CD4-positive, alpha-beta T cell treated with Interleukin-12 subunit alpha and Interleukin-12 subunit beta, for 1 hour (primary cell): Measurements from ENCODE around the gene SLC43A1.

Source experiments
- DNase-seq: peaks from one replicate; pipeline ENCODE4 v3.0.0-alpha.2; 2020

SLC43A1 gene

DNA sequence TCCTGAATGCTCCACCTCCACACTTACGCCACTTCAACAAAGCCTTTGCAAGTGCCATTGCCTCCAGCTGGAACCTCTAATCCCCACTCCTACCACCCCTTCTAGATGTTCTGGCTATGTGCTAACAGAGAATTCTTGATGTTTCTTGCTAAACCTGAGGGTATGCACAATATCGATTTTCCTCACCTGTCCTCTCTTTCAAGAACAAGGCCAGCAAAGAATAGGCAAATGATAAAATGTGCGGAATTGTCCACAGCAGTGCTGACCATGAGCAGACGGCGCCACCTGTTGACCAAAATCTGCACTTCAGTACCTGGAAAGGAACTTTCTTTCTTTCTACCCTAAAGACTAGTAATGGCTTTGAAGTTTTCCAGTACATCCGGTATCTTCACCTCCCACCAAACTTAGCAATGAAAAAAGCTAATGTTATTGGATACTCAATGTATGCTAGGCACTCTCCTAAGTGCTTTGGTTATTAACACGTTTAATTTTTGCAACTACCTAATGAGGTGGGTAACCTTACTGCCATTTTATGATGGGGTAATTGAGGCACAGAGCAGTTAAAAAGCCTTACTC lies 11.6 kb upstream of the SLC43A1 start:
- DNase-seq = peak; percentile 74

DNA sequence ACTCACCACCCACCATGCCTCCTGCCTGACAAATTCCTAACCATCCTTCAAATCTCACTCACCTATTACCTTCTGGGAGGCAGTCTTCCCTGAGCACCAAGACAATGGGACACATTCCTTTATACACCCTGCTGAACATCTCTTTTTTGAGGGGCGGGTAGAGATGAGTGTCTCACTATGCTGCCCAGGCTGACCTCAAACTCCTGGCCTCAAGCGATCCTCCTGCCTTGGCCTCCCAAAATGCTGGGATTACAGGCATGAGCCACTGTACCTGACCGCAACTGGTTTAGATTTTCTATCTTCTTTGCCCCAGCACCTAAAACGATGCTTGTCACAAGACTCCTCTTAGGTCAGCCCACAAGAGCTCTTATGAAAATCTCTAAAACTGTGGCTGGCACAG lies 7.9 kb upstream of the SLC43A1 start:
- DNase-seq = no peak

DNA sequence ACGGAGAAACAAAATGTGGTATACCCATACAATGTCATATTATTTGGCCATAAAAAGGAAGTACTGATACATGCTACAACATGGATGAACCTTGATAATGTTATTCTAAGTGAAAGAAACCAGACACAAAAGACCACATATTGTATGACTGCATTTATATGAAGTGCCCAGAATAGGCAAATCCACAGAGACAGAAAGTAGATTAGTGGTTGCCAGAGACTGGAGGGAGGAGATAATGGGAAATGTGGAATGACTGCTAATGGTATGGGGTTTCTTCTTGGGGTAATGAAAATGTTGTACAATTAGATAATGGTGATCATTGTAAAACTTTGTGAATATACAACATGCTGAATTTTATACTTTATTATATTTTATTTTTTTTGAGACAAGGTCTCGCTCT lies 5.6 kb upstream of the SLC43A1 start:
- DNase-seq = no peak

DNA sequence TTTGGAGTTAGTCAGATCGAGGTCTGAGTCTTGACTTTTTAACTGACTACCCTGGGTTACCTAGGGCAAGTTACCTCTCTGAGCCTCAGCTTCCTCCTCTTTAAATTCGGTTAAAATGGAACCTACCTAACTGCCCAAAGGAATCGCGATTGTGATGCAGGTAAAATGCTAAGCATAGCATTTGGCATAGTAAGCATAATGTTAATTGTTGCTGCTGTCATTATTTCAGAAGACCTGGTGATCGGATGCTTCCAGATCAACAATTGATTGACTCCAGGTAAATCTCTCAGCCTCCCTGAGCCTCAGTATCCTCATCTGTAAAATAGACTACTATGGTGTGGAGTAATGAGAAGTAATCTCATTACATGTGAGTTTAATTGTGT lies 550 bp upstream of the SLC43A1 start:
- DNase-seq = no peak

DNA sequence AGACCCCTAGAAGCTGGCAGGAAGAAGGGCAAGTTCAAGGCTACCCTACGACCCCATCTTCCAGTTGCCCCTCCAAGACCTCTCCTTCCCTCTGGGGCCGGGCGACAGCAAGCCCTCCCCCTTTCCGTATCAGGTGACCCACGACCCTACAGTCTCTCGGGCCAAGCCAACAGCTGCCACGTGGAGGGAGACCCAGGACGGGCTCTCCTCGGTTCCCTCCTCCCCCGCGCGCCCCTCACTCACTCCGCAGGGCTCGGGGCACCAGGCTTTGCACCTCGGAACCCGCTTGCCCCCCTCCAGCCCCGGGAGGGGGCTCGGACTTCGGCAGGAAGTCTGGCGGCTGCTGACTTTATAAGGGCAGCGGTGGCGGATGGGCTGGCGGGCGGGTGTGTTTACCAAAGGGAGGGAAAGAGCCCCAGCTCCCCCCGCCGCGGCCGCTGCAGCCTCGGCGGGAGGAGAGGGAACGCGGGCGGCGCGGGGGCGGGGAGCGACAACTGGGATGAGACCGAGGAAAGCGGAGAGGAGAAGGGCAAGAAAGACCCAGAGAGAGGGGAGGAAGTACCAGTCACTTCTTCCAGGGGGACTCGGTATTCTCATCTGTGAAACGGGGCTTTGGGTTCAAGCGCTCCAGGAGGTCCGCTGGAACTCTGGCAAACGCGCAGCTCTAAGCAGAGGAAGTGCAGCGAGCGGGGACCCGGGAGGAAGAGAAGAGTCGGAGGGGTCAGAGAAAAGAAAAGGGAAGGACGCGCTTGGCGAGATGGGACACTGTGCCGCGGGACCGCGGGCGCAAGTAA lies 767 bp downstream of the SLC43A1 start:
- peak; percentile 45 for DNase-seq

DNA sequence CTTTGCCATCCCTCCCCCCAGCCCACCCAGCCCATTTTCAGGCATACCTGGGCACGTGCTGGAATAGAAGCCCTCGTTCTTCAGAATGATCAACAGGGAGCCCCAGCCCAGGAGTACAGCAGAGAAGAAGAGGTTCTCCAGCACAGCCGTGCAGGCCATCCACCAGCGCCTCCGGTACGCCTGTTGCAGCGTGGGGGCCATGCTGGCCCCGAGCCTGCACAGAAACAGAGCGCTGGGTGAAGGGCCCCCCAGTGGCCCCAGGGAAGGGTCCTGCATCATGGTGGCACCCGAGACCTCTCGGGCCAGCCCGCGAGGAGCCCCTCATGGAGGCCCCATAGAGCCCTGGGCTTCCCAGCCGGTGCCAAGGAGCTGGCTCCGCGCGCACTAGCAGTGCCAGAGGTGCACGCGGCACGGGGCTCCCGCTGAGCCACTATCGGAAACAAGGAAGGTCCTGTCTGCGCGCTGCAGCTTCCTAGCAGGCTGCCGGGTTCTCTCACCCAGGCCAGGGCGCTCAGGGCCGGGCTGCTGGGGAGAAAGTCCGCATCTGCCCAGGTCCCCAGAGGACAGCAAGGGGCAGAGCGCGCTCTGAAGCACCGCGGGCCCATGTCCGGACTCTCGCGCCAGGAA lies 1.5 kb downstream of the SLC43A1 start:
- DNase-seq = peak; percentile 6

DNA sequence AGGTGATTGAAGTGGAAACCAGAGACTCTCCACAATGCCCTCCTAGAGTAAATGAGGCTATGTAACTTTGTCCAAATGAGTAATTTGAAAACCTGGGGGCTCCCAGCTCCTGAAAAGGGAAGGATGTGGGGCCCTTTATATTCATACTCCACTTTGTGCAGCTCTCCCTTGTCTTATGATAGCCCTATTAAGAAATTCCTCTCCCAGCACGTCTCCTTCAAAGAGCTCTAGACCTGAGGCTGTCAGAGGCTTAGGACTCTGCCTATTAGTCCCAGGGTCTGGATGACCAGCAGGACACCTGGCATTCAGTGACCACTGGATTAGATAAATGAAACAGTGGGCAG lies 2.1 kb downstream of the SLC43A1 start:
- no peak for DNase-seq

DNA sequence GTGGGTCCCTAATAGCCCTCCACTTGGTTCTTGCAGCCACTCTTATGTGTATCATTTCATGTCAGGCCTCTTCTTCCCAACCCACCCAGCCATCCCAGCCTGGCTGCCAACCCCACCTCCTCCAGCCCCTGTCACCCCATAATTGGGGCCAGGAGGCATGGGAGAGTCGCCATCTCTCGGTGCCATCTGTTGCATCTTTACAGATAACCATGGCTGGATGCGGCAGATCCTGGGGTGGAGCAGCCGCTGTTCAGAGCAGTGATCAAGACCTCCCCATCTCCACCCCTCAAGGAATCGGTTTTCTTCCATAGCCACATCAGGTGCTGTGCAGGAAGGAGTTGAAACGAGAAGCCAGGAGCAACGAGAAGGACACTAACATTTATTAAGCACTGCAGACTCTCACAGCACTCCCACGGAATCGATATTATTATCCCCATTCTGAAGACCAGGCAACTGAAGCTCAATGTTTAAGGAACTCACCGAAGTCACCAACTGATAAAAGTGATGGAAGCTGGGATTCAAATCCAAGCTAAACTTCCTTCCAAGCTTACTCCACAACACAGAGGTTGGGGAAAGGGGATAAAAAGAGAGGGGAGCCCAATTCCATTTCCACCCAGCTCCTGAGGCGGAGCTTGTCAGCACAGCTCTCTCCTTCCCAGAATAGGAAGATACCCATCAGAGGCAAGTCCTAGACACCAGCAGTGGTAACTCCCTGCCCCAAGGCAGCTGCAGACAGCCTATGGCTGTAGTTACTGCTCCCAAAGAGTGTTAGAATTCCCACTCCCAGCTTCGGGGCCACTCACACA lies 2.7 kb downstream of the SLC43A1 start:
- no peak for DNase-seq

DNA sequence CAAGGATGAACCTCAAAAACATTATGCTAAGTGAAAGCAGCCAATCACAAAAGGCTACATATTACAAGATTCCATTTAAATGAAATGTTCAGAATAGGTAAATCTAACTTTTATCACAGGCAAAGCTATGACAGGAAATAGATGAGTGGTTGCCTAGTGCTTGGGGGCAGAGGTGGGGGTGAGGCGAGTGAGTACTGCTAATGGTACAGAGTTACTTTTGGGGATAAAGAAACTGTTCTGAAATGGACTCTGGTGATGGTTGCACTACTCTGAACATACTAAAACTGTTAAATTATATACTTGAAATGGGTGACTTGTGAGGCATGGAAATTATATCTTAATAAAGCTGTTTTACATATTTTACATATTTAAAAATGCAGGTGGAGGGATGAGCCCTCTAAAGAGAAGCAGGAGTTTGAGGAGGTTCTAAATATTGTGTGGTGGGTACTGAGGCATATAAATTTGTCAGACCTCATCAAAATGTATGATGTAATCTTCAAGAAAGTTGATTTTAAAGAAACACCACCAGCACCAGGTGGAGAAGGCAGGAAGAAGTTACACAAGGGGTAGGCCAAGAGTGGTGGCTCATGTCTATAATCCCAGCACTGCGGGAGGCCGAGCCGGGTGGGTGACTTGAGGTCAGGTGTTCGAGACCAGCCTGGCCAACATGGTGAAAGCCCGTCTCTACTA lies 3.6 kb downstream of the SLC43A1 start:
- DNase-seq = no peak

DNA sequence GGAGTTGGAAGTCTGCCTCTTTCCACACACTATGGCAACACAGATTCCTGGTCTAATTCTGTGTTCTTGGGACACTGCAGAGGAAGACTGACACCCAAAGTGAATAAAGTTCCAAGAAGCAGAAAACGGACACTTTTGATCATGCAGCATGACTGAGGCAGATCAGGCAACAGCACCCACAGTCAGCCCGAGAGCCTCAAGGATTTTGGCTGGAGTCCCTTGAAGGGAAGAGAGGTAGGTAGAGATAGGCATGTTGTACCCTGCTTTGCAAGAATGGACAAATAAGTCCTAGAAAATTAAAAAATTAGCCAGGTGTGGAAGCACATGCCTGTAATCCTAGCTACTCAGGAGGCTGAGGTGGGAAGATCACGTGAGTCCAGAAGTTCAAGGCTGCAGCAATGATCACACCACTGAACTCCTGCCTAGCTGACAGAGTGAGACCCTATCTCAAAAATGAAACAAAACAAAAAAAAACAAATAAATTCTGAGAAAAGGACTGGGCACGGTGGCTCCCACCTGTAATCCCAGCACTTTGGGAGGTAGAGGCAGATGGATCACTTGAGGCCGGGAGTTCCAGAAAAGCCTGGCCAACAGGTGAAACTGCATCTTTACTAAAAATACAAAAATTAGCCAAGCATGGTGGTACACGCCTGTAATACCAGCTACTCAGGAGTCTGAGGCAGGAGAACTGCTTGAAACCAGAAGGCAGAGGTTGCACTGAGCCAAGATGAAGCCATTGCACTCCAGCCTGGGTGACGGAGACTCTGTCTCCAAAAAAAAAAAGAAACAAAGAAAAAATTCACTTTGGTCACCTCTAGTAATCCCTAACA lies 6.9 kb downstream of the SLC43A1 start:
- no peak for DNase-seq

DNA sequence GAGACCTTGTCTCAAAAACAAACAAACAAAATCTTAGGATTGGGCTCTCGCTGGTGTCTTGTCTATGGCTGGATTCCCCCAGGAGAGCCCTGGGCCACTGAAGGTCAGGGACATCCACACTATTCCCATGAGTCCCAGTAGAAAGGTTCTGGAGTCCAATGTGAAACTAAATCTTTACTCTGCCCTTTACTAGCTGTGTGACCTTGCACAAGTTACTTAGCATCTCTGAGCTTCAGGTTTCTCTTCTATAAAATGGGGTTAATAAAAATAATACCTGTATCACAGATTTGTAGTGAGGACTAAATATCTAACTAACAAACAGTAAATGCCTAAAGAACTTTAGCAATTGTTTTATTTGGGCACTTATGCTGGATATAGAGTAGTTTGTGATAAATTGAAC lies 9.0 kb downstream of the SLC43A1 start:
- DNase-seq = no peak

DNA sequence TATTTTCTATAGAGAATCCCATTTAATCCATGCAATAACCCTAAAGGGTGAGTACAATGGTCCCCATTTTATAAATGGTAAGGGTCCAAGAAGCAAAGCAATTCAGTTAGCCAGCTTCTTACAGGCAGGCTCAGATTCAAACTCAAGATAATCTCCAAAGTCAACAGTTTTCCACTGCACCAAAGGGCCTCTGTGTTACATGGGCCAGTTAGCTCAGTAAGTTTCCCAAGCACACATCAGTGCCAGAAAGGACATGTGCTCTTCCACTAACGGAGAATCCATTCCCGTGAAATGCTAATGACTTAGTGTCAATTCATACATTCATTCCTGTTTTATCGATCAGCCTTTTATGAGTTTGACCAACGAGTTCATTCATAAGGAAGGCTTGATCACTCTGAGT lies 11.0 kb downstream of the SLC43A1 start:
- no peak for DNase-seq

DNA sequence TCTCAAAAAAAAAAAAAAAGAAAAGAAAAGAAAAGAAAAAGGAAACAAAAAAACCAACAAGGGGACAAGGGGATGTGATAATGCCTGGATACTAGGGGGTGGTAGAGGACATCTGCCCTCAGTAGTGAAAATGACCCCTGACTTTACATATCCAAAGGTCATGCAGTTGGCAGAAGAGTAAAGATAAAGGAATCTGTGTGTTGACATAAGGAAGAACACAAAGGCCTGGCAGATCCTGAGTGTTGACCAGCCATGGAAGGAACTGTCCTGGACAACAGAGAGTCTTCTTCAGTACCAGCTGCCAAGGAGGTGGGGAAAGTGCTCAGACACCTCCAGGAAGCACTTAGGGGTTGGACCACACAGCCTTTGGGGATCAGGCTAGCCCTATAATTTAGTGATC lies 12.6 kb downstream of the SLC43A1 start:
- no peak for DNase-seq

DNA sequence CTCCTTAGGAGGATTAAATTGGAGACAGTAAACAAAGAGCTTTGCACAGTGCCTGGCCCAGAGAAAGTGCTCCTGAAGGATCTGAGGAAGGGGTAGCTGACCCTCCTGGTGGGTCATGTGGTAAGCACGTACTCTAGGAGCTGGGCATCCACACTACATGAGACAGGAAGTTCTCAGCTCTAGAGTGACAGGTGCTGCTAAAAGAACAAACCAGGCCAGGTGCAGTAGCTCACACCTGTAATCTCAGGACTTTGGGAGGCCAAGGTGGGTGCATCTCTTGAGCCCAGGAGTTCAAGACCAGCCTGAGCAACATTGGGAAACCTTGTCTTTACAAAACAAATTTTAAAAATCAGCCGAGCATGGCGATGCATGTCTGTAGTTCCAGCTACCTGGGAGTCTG lies 13.1 kb downstream of the SLC43A1 start:
- DNase-seq = no peak

DNA sequence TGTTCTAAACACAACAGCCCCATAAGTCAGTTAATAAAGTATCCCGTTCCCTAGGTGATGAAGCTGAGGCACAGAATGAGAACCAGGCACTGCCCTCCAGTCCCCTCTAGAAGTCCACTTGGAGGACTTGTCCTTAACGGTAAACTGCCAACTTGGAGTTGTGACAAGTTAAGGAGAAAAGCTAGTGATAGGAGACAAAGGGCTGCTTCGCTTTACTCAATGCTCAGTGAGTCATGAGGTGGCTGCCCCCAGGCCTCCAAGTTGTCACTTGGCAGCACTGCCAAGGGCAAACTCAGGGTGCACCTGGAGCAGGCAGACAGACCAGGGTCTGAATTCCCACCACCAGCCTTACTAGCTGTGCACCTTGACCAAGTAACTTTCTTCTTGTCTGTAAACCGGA lies 13.5 kb downstream of the SLC43A1 start:
- DNase-seq = no peak

DNA sequence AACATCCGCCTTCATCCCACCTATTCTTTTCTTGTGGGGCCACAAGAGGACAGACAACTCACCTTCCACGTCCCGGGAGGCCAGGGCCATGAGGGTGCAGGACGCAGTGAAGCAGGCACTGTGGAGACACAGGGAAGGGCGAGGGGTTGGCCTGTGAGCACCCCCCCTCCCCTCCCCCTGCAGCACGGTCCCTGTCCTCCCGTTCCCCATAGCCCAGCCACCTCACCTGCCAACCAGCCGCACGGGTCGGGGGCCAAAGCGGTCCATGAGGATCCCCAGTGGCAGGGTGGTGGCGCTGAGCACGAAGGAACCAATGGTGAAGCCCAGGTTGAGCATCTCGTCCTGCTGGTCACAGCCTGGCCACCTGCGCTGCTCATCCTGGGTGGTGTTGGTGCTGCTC lies 14.6 kb downstream of the SLC43A1 start:
- DNase-seq = no peak

DNA sequence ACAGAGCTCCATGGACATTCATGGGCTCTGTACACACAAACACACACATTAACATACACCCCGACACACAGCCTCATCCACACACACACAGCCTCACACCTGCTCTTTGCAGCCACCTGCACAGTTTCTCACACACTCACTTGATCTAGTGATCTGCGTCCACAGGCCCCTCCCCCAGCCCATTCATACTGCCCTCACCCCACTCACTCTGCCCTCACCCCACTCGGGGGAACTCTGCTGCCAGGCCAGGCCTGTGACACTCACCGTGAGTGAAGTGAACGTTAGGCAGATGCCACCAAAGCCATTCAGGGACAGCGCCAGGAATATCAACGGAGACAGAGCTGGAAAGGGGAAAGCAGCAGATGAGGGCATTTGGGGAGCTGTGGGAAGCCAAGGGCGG lies 15.0 kb downstream of the SLC43A1 start:
- DNase-seq = no peak

DNA sequence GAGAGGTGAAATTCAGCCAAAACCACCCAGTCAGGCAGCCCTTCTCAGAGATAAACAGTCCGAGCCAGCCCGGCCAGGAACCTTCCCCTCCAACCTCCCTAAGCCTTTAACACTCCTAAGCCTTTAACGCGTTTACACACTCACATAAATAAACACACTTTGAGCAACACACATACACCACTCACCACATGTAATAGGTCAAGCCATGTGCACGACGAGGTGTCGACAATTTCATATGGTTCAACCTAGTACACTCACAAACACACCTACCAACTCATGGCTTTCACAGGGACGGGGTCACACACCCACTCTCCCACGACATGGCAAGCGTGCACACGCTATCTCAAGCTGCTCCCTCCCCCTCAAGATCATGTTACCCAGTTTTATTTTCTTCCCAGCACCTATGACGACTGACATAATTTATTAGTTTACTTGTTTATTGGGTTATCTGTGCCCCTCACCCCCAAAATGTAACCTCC lies 15.5 kb downstream of the SLC43A1 start:
- no peak for DNase-seq

DNA sequence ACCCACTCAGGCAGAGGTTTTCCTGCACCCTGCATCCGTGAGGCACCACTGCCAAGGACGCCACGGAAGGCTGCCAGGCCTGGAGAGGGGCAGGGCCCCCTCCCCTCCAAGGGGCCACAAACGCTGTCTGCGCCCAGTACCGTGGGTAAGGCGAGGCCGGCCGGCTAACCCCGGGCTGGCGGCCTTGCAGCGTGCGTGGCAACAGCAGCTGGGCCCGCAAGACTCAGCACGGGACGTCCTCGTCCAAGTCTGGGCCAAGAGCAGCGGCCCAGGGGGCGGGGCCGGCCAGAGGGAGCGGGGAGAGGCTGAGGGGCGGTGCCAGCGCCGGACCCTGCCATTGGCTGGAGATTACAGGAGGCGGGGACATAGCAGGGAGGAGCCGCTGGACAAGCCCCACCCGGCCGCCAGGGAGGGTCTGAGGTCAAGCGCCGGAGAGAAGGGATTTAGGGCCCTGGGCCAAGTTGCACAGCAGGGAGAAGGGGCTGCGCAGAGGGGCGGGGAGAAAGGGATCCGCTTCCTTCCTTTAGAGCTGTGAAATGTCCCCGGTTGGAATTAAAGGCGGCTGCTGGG lies 16.0 kb downstream of the SLC43A1 start:
- DNase-seq = peak; percentile 36

DNA sequence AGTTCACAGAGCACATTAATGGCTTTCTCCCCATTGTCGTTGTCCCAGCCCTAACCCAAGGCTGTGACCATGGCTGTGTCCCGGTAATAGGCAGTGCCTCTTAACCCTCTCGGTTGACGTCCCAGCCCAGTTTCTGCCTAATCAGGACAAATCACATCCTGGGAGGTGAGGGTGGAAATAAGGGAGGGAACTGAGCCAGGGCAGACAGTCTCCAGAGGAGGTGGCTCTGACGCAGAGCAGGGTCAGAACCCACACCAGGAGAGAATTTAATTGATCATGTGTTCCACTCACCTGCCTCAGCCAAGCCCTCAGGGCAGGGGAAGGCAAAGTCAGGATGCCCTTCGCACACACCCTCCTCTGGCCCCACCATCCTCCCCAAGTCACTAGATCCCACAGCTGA lies 17.0 kb downstream of the SLC43A1 start:
- no peak for DNase-seq
